GM19025 (cell line): ENCODE results near the gene SLC39A12.

Experiments
- ATAC-seq: cut with Tn5 transposase; IDR thresholded peaks from one replicate; pipeline ENCODE4 v1.9.1; 2021; ENCODE audit warnings: mild to moderate bottlenecking, low read depth, moderate library complexity; ENCODE audit not compliant: unreplicated experiment

SLC39A12 gene

DNA sequence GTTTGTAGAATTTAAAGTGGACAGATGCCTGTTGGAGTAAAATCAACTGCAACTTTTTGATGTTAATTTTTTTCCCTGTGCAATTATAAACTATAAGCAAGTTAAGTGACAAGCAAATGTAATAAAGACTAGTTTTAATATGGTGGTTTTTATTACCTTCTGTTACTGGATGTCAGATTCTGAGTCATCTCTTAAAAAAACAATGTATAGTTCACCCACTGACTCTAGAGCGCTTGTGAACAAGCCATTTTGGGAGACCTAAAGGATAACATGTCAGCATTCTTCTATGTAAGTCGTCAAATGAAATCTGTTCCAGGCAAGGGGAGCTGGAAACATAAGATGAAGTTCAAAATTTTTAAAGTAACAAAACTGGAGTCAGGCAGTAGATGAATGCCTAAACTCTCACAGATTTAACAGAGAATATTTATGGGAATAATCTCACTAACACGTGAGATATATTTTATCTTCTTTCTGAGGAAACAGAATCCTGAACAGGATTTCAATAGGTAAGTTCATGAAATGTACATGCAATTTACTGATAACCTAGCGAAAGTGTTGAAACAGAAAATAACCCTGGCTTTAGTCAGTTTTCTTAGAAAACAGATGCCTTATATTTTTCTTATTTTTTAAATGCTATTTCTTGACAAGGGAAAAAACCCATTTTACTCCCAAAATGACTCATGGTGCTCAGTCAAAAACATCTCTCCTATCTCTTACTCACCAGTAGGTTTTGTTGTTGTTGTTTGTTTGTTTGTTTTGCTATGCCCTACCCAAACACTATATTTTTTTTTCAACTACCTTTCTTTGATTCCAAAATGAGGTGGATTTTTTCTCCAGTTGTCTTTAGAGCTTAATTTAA lies 91.7 kb downstream of the SLC39A12 start:
- no peak for ATAC-seq

DNA sequence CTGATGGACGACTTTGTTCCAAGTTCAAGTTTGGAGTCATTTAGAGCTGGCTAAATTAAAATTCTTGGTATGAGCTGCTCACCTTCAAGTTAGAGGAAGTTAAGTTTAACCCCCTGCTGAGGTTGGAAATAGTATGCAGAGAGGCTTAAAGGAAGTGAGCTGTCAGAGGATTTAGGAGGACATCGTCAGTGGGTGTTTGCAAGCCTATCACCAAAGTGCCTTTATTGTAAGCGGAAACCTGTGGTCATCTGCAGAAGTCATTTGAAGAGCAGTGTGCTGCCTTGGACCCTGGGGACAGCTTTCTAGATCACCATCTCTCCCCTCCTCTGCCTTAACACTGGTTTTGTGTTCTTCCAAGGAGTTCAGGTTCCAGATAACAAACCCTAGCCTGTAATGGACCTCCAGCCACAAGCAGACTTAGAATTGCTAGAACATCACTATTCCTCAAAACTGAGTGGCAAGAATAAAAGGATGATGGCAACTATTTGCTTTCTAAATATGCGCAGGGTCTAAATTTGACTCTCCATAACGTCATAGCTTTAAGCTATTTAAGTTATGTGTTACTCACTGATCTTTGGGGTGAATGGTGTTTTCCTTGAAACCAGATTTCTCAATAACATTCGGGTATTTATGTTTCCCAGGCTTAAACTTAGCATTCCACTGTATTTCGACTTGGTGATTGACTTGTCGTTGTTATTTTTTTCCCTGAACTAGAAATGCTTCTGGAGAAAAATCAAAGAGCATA lies 93.4 kb downstream of the SLC39A12 start:
- ATAC-seq: no peak

- no peak for ATAC-seq
Measured at GRCh38 chr10:18056583-18056982, 104.9 kb downstream of the SLC39A12 start.

GRCh38 chr10:18059826-18060559 lies 108.3 kb downstream of the SLC39A12 start:
- ATAC-seq: no peak

- no peak for ATAC-seq
Measured at GRCh38 chr10:18066947-18067346, 115.2 kb downstream of the SLC39A12 start.

- ATAC-seq: no peak
Measured at GRCh38 chr10:18068401-18068800, 116.7 kb downstream of the SLC39A12 start.

GRCh38 chr10:18071591-18071990 lies 119.9 kb downstream of the SLC39A12 start:
- no peak for ATAC-seq

- ATAC-seq: no peak
Measured at GRCh38 chr10:18073314-18073713, 121.6 kb downstream of the SLC39A12 start.

DNA sequence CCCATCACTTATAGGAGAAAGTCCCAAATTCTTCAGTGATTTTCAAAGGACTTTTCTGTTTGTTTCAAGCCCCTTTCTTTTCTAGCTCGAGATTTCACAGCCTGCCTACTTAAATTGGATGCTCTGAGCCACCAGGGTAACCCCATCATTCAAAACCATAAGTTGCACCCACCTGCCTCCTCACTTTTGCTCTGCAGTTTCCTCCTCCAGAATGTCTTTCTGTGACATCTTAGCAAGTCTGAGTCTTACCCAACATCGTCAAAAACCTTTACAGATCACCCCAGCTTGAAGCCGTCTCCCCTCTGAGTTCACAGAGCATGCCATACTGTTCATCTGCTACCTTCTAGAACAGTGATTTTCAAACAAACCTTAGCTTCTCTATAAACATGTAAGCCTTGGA lies 124.2 kb downstream of the SLC39A12 start:
- ATAC-seq: no peak

GRCh38 chr10:18079665-18080295 lies 128.1 kb downstream of the SLC39A12 start:
- ATAC-seq: no peak

- no peak for ATAC-seq
Measured at GRCh38 chr10:18082381-18082780, 130.7 kb downstream of the SLC39A12 start.

DNA sequence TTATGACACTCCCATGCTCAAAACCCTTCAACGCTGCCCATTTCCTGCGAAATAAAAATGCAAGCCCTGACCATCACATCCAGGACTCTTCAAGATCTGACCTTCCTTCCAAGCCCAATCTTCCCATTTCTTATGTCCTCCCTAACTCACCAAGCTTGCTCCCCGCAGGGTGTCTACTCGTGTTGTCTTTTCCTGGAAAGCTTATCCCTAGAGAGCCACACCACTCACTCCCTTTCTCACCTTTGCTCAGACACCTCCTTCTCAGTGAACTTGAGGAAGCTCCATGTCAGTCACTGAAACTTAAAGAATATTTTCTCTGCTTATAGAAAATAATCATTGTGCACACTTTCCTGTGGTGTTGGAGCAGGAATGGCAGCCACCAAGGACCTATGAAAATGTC lies 134.1 kb downstream of the SLC39A12 start:
- ATAC-seq: no peak

GRCh38 chr10:18086746-18087145 lies 135.0 kb downstream of the SLC39A12 start:
- no peak for ATAC-seq

- no peak for ATAC-seq
Measured at GRCh38 chr10:18087355-18087754, 135.6 kb downstream of the SLC39A12 start.
